T-cell (primary cell): Measurements from ENCODE around the gene KRT39. TPM values are rescaled to one million over a fixed set of nuclear protein-coding genes. Genes with fewer than 3 reads are reported as not detected.

Experiments
- ATAC-seq, 4 experiments: fragments of 200-7000 bp in 3 of 4; fragments of 150-1000 bp in 1 of 4; cut with Tn5 transposase; replicated peaks in 1 of 4; 1 replicate in 3 of 4; 2 replicates in 1 of 4; pipeline ENCODE4 v1.10.0; 2021; ENCODE audit warnings: moderate library complexity in 3 of 4, mild to moderate bottlenecking in 2 of 4, moderate number of reproducible peaks in 1 of 4
- CTCF ChIA-PET, 2 donors: fragments of 300-600 bp; sonication (Branson Sonifier 250); formaldehyde crosslinking; loops; one replicate each; lab custom pipeline; 2022; ENCODE audit warnings: antibody characterized with exemption in 2 of 2; lab: Charles Lee
- POLR2A ChIA-PET, 2 donors: fragments of 300-600 bp; sonication (Branson Sonifier 250); formaldehyde crosslinking; loops; one replicate each; lab custom pipeline; 2022; ENCODE audit warnings: antibody characterized with exemption in 2 of 2; lab: Charles Lee
- DNase-seq, 35 experiments: peaks; one replicate each; pipeline versions ENCODE4 v3.0.0 to v3.0.0-alpha.2; 2013 to 2023
- H3K27ac ChIP-seq: one replicate; pipeline ENCODE4 v1.5.1; 2013; ENCODE audit warnings: low read length
- H3K27me3 ChIP-seq, 2 experiments: replicated peaks in 1 of 2; 1 replicate in 1 of 2; 2 replicates in 1 of 2; pipeline versions ENCODE4 v1.6.1 to v1.7.0; 2013; ENCODE audit warnings: low read length in 1 of 2, mixed read lengths in 1 of 2; ENCODE audit not compliant: control insufficient read depth in 2 of 2, insufficient read depth in 2 of 2; ENCODE audit errors: extremely low read depth in 1 of 2
- H3K36me3 ChIP-seq, 2 donors: 1 replicate in 1 of 2; 2 replicates in 1 of 2; pipeline versions ENCODE4 v1.6.1 to v1.7.0; 2013; ENCODE audit warnings: low read length in 1 of 2; ENCODE audit not compliant: control insufficient read depth in 2 of 2, insufficient read depth in 1 of 2; ENCODE audit errors: extremely low read depth in 1 of 2
- H3K4me1 ChIP-seq, 2 experiments: 1 replicate in 1 of 2; 2 replicates in 1 of 2; pipeline versions ENCODE4 v1.6.1 to v1.7.0; 2013; ENCODE audit warnings: low read length in 2 of 2, mixed read lengths in 1 of 2; ENCODE audit not compliant: insufficient read depth in 2 of 2, control insufficient read depth in 1 of 2; ENCODE audit errors: extremely low read depth in 1 of 2
- H3K4me3 ChIP-seq, 2 donors: 1 replicate in 1 of 2; 2 replicates in 1 of 2; pipeline versions ENCODE4 v1.5.1 to v1.7.0; 2013; ENCODE audit warnings: mild to moderate bottlenecking in 2 of 2, low read length in 1 of 2, moderate library complexity in 1 of 2; ENCODE audit not compliant: control insufficient read depth in 1 of 2; ENCODE audit errors: extremely low read depth in 1 of 2
- H3K9me3 ChIP-seq: 2 replicates; pipeline ENCODE4 v1.7.0; 2013
- H3K27ac Mint-ChIP-seq, 2 donors: one replicate each; pipeline ENCODE4 v1.8.0; 2020 to 2021; ENCODE audit warnings: mild to moderate bottlenecking in 2 of 2, mixed read lengths in 2 of 2
- H3K27me3 Mint-ChIP-seq, 2 donors: one replicate each; pipeline ENCODE4 v1.8.0; 2021 to 2022; ENCODE audit warnings: mixed read lengths in 2 of 2
- H3K36me3 Mint-ChIP-seq: one replicate; pipeline ENCODE4 v1.8.0; 2021; ENCODE audit warnings: mixed read lengths
- H3K4me1 Mint-ChIP-seq, 3 donors: one replicate each; pipeline ENCODE4 v1.8.0; 2020 to 2022; ENCODE audit warnings: mixed read lengths in 3 of 3, mild to moderate bottlenecking in 1 of 3
- H3K4me3 Mint-ChIP-seq, 3 donors: one replicate each; pipeline ENCODE4 v1.8.0; 2020 to 2022; ENCODE audit warnings: mild to moderate bottlenecking in 3 of 3, mixed read lengths in 3 of 3, moderate library complexity in 3 of 3
- H3K9me3 Mint-ChIP-seq, 3 donors: one replicate each; pipeline ENCODE4 v1.8.0; 2020 to 2022; ENCODE audit warnings: mixed read lengths in 3 of 3
- WGBS: methylation state at CpG from one replicate; pipeline ENCODE4 v1.1.5; 2013; ENCODE audit warnings: missing lambda C conversion rate; ENCODE audit not compliant: insufficient coverage; 5-methylcytosine and 5-hydroxymethylcytosine counted together
- total RNA-seq, 35 experiments: library from RNA in 6 of 35; stranded (reverse) in 6 of 35; fragments of 120-200 nt in 1 of 35; gene quantifications; one replicate each; pipeline versions ENCODE4 v1.2.1 to v1.2.4 and lab custom pipeline; 2013 to 2026

Gene KRT39
- total RNA-seq, 5 donors from 2014 or later (not counting 1 experiment from before 2014, with no cell fraction given) = not detected

GRCh38 chr17:40945414-40945813 lies 21.3 kb downstream of the KRT39 start:
- peaks cover 60 to 68% of the 10 kb centered on the region in 2 donors for H3K27me3 Mint-ChIP-seq
- WGBS = 78% methylated on average over 3 of the region's 6 CpGs
- H3K9me3 Mint-ChIP-seq = no peaks in the 10 kb centered on the region

GRCh38 chr17:40944531-40944930 lies 22.2 kb downstream of the KRT39 start:
- Histone ChIP-seq H3K9me3 (no peaks in the 10 kb centered on the region), H3K36me3 (no peaks in the 10 kb centered on the region), H3K27me3 (peaks cover 5 to 20% of the 10 kb centered on the region in 2 experiments), H3K4me1 (no peaks in the 10 kb centered on the region), H3K4me3 (no peak overlapping the region), H3K27ac (no peak overlapping the region)
- Mint-ChIP-seq H3K9me3 (no peaks in the 10 kb centered on the region), H3K36me3 (no peaks in the 10 kb centered on the region), H3K4me3 (no peak overlapping the region), H3K4me1 (peaks cover 0 to 2% (median 0%) of the 10 kb centered on the region in 3 donors), H3K27ac (no peak overlapping the region), H3K27me3 (peaks cover 60 to 62% of the 10 kb centered on the region in 2 donors)
- WGBS = no CpG with 5 or more reads among the region's 1 CpG
- ChIA-PET CTCF (no interaction called here), POLR2A (no interaction called here)
- DNase-seq (no peak), ATAC-seq (no peak)

More at GRCh38 chr17:40945414-40945813, 21.3 kb downstream of the KRT39 start:
- no peaks in the 10 kb centered on the region for H3K9me3 ChIP-seq
- ATAC-seq (no peak), DNase-seq (no peak)
- H3K4me1 Mint-ChIP-seq = peaks cover 0 to 2% (median 0%) of the 10 kb centered on the region in 3 donors
- no peak overlapping the region for H3K4me3 ChIP-seq
- H3K4me1 ChIP-seq = no peaks in the 10 kb centered on the region
- H3K4me3 Mint-ChIP-seq = no peak overlapping the region
- no peak overlapping the region for H3K27ac ChIP-seq
- peaks cover 7 to 20% of the 10 kb centered on the region in 2 experiments for H3K27me3 ChIP-seq
- CTCF ChIA-PET = no interaction called here
- H3K36me3 Mint-ChIP-seq = no peaks in the 10 kb centered on the region
- POLR2A ChIA-PET = no interaction called here
- no peaks in the 10 kb centered on the region for H3K36me3 ChIP-seq
- no peak overlapping the region for H3K27ac Mint-ChIP-seq

DNA sequence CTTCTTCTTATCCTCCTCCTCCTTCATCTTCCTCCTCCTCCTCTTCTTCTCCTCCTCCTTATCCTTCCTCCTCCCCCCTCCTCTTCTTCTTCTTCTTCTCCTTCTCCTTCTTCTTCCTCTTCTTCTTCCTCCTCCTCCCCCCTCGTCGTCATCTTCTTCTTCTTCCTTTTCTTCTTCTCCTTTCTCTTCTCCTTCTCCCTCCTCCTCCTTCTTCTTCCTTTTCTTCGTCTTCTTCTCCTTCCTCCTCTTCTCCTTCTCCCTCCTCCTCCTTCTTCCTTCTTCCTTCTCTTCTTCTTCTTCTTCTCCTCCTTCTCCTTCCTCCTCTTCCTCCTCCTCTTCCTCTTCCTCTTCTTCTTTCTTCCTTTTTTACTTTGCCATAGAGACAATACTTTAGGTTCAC lies 24.2 kb downstream of the KRT39 start:
- POLR2A ChIA-PET = no interaction called here
- CTCF ChIA-PET = no interaction called here
- Histone ChIP-seq H3K27ac (no peak overlapping the region), H3K36me3 (no peaks in the 10 kb centered on the region), H3K4me3 (no peak overlapping the region), H3K4me1 (no peaks in the 10 kb centered on the region), H3K9me3 (no peaks in the 10 kb centered on the region), H3K27me3 (peaks cover 0 to 9% of the 10 kb centered on the region in 2 experiments)
- no peak for DNase-seq
- no peak for ATAC-seq
- no peaks in the 10 kb centered on the region for H3K4me1 Mint-ChIP-seq
- H3K4me3 Mint-ChIP-seq = no peak overlapping the region
- no peaks in the 10 kb centered on the region for H3K36me3 Mint-ChIP-seq
- peaks cover 48% of the 10 kb centered on the region in 2 donors for H3K27me3 Mint-ChIP-seq
- no peaks in the 10 kb centered on the region for H3K9me3 Mint-ChIP-seq
- 67% methylated on average over 3 of the region's 3 CpGs for WGBS
- no peak overlapping the region for H3K27ac Mint-ChIP-seq

- POLR2A ChIA-PET = no interaction called here
- no peak for ATAC-seq
These were observed 26.5 kb downstream of the KRT39 start for GRCh38 chr17:40940266-40940665.

GRCh38 chr17:40938981-40939380 lies 27.8 kb downstream of the KRT39 start:
- H3K36me3 Mint-ChIP-seq = no peaks in the 10 kb centered on the region
- CTCF ChIA-PET = no interaction called here
- no peaks in the 10 kb centered on the region for H3K36me3 ChIP-seq
- no peaks in the 10 kb centered on the region for H3K4me1 Mint-ChIP-seq
- no peak overlapping the region for H3K27ac ChIP-seq
- H3K4me3 ChIP-seq = no peak overlapping the region
- DNase-seq (no peak), ATAC-seq (no peak)
- H3K4me1 ChIP-seq = peaks cover 0 to 2% of the 10 kb centered on the region in 2 experiments
- WGBS = 71% methylated on average over 1 of the region's 3 CpGs
- POLR2A ChIA-PET = no interaction called here
- H3K4me3 Mint-ChIP-seq = no peak overlapping the region
- peaks cover 30 to 37% of the 10 kb centered on the region in 2 donors for H3K27me3 Mint-ChIP-seq
- H3K27me3 ChIP-seq = peaks cover 2 to 9% of the 10 kb centered on the region in 2 experiments
- no peaks in the 10 kb centered on the region for H3K9me3 ChIP-seq
- H3K9me3 Mint-ChIP-seq = no peaks in the 10 kb centered on the region
- H3K27ac Mint-ChIP-seq = no peak overlapping the region

More at GRCh38 chr17:40940266-40940665, 26.5 kb downstream of the KRT39 start:
- Histone ChIP-seq H3K27ac (no peak overlapping the region), H3K27me3 (peaks cover 0 to 13% of the 10 kb centered on the region in 2 experiments), H3K9me3 (no peaks in the 10 kb centered on the region), H3K4me3 (no peak overlapping the region), H3K4me1 (peaks cover 0 to 2% of the 10 kb centered on the region in 2 experiments), H3K36me3 (no peaks in the 10 kb centered on the region)
- no peak overlapping the region for H3K4me3 Mint-ChIP-seq
- H3K4me1 Mint-ChIP-seq = no peaks in the 10 kb centered on the region
- no peak overlapping the region for H3K27ac Mint-ChIP-seq
- H3K36me3 Mint-ChIP-seq = no peaks in the 10 kb centered on the region
- CTCF ChIA-PET = interaction anchor here in 1 of 2 donors (0.7 kb wide), 1 partner anchor 125 kb away, joined by 3 read pairs; no protein-coding TSS in a partner anchor
- H3K27me3 Mint-ChIP-seq = peaks cover 37 to 43% of the 10 kb centered on the region in 2 donors
- WGBS = 87% methylated on average over 3 of the region's 6 CpGs
- H3K9me3 Mint-ChIP-seq = no peaks in the 10 kb centered on the region
- no peak for DNase-seq

- Histone ChIP-seq H3K27ac (no peak within 1 kb of the TSS), H3K4me3 (no peak within 1 kb of the TSS), H3K27me3 (peaks cover 2 to 9% of the 10 kb centered on the region in 2 experiments), H3K36me3 (no peaks in the 10 kb centered on the region), H3K4me1 (peaks cover 0 to 2% of the 10 kb centered on the region in 2 experiments), H3K9me3 (no peaks in the 10 kb centered on the region)
- Mint-ChIP-seq H3K27ac (no peak within 1 kb of the TSS), H3K4me3 (no peak within 1 kb of the TSS), H3K9me3 (no peaks in the 10 kb centered on the region), H3K4me1 (no peaks in the 10 kb centered on the region), H3K36me3 (no peaks in the 10 kb centered on the region), H3K27me3 (peaks cover 30% of the 10 kb centered on the region in 2 donors)
- DNase-seq (no peak), ATAC-seq (no peak)
- ChIA-PET CTCF (no interaction called here), POLR2A (no interaction called here)
- 47% methylated on average over 7 of the region's 9 CpGs for WGBS
These were observed 29.3 kb downstream of the KRT39 start, which contains the start of gene KRT23 for GRCh38 chr17:40937384-40937819. Gene KRT23 (minus strand): TSS chr17:40937646. CDS start chr17:40936603, 1,043 bp downstream.
